Non-pigmented ciliary epithelial cell (primary cell): ENCODE results near the gene F3.

Experiments used
- DNase-seq: peaks from one replicate; pipeline ENCODE4 v3.0.0-alpha.2; 2010; ENCODE audit warnings: low read depth

The F3 gene

DNA sequence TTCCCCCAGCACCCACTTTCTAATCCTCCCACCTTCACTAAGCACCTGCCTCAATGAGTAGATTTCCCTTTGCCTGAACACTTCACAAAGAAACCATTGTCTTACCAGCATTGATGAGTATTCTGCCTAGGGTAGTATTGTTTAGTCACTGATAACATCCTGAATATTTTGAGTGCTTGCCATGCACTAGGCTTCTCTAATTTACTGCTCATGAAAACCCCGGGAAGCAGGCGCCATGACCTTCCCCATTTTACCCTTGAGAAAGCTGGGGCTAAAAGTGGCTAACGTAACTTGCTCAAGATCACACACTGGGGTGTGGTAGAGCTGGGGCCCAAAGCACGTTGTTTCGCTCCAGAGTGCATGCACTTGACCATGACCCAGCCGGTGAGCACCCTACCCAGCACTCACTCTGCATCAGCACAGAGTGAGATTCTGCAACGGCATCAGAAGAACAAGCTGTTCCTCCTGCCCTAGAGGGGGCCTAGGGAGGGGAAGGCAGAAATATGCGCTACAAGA lies 10.6 kb upstream of the F3 start:
- DNase-seq, result no peak

DNA sequence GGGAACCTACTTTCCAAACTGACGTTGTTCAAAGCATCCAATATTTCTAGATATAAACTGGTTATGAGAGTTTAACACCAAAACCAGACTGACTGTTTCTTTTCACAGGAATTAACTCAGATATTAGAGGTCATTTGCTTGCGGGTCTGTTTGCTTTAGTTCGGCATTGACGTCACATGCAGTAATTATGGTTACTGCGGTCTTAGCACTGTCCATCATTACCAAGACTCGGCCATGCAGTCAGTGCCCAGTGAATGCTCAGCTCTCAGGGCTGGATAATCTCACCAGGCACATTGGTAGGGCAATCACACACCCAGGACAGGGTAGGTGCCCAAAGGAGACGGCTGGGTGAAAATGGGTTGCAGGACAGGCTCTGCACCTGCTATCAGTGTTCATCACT lies 9.9 kb upstream of the F3 start:
- DNase-seq, result no peak

DNA sequence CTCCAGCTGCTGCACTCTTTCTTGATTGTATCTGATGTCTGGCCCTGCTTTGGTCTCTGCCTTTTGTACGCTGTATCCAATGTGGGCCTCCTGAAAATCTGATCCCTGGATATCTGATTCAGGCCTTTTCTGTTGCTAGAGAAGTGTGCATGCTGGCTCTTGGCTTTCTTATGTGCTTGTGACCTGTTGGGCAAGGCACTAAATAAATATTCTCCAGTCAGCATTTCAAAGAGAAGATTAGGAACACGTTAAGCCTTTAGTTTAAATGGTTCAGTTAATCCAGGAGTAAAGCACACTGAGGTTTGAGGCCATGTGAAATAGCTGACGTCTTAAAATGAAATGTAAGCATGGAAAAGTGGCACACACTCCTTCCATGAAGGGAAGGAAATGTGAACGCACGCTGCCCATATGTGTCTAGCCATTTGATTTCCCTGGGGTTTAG lies 9.3 kb upstream of the F3 start:
- no peak for DNase-seq

DNA sequence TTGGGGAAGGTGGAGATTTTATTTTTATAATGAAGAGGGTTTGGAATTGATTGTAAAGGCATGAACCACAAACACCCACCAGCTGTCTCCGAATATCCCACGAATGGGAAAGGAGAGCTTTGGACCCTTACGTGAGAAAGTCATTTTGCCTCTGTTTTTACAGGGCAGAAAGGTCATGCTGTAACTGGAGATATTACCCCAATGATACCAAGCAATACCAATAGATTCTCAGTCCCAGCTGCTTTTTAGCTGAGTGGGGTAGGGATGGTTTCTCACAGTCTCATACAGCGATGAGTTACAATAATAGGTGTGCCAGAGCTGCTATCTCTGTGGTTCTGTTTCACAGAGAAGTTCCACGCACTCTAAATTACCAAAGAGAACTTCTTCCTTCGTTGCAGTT lies 8.8 kb upstream of the F3 start:
- DNase-seq, result no peak

DNA sequence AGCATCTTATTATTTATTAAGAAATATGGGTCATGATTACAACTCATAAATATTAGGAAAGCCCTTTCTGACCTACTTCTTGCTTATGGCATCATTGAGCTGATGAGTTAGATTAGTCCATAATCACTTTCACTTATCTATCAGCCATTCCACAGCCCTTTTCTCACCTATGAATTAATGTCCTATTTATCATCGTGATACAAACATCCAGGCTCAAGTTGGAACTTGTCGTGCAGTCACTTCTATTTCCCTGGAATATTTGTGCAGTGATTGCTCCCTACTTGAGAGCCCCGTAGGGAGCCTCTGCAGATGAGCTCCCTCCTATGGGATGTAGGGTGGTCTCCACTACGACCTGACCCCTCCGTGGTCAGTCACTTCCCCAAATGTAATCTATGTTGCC lies 8.1 kb upstream of the F3 start:
- no peak for DNase-seq

DNA sequence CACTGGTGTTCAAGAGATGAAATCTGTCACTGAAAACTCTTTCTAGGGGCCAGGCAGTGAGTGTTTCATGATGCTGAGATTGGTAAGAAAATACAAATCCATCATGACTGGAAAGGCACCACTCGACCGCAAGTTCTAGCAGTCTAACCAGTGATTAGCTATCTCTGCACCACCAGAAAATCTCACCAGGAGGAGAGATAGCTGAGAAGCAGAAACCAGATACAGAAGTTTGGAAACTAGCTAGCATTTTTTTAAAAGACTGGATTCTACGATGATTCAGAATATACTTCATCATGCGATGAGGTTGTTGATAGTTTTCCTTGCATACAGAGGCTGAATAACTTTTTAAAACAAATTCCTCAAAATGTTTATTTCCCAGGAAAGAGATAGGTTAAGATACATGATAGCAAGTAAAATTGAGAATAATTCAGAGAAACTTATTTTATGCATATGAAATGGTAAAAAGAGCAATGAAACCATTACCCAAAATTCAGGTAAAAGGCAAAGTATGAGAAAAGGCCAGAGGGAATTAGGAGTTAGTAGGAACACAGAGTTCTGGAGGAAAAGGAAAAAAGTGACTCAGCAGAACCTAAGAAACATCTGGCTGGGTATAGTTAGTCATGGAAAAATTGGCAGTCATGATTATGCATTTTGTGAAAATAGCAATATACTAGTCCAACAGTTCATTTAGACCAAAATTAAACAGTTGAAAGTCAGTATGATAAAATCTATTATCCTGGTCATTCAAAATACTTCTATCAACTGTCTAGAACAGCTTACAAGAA lies 3.3 kb upstream of the F3 start:
- no peak for DNase-seq

DNA sequence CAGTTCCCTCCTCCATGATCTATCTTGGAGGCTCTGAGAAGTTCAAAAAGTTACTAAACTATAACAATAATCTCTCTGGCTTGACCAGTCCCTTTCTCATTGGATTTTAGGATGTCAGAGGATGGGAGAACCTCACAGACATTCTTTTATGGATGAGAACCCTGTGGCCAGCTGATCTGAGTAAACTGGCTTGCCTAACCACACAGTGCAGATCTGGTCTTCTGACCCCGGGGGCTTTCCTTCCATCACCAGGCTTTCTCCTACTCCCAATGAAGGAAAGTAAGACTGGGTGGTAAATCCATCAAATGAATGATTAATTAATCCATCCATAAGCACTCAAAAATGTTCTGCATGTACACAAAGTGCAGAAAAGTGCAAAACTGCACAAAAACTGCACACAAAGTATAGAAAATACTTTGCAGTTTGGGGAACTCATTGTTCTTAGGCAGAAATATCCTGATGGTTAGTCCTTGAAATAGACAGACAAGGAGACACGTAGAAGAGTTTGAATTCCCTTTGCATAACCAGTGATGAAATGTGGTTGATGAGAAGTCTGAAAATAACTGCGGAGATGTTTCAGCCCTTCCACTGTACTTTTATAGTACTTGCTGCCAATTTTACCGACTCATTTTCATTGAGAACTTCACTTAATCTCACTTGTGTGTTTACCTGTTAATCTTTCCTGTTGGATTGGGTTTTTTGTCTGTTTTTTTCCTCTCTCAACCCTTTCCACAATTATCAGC lies 2.5 kb upstream of the F3 start:
- no peak for DNase-seq

DNA sequence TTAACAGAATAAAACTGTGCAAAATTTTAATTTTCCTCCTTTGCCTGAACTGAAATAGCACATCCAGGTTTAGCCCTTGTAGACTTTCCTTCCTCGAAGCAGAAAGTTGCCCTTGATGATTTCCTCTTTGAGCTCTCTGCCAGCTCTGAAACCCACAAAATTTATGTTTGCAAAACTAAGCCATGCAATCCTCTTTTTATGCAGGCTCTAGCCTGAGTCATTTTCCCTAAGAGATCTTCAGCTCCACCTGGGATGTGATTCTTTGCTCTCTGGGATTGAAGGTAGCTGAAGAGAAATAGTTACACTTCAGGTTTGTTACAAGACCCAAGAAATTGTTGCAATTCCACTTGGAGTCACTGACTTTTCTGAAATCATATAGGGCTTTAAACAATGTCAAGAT lies 1.4 kb upstream of the F3 start:
- no peak for DNase-seq

DNA sequence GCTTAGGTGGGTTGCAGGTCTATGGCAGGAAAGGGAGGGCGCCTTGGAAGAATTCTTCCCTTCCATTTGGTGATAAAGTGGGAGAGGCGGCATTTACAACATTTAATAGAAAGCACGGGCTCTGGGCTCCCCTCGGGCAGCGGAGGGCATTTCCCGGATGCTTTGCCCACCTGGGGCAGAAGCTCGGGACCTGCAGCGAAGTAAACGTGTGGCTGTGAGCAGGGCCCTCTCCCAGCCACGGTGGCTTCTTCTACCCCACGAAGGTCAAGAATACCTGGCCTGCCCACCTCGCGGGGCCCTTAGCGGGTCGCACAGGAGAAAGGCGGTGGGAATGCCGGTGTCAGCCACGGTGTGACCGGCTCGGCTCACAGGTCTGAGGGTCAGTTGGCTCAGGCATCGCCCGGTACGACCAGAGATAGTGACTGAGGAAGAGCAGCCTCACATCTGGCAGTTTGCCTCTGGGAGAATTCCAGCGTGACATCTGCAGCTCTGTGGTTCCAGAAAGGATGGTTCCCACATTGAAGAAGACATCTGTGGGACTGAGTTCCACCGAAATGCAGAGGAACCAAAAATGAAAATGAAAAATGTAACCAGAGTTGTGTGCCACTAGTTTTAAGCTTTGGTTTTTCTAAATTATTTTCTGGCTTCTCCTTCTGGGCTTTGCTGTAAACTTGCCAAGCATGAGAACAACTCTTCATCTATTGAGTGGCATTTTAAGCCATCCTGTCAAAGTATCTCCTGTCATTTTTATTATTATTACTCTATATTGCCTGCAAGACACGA lies 720 bp upstream of the F3 start:
- no peak for DNase-seq

DNA sequence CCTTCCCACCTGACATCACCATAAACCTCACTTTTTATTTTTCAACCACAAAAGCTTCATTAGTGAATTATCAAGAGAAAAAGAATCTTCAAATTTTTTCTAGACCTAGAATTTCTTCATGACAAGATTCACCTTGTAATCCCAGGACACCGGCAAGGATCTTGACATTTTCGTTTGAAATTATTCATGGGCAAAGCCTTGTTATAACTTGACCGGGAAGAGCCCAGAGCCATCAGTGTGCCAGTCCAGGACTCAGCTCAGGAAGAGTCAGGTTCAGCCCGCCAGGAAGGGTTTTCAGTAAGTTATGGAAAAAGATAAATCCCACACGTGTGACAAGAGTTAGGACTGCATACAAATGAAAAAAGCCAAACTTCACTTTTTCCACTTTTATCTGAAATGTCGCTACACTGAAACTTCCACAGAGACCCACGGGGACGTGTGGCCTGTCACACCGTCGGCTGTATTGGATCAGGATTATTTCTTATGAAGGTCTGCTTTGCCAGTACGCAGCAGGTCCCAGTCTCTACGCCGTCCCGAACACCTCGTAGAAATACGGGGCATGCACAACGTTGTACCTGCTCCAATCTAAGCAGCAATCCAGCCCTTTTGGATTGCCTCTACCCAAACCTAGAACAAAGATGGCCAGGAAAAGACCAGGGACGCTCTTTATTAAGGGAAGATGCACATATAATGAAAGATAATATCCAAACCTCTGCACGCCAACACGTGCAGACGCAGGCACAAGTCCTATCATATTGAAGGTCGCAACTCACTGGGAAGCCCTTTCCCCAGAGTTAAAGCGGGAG lies 916 bp downstream of the F3 start:
- DNase-seq, result no peak

DNA sequence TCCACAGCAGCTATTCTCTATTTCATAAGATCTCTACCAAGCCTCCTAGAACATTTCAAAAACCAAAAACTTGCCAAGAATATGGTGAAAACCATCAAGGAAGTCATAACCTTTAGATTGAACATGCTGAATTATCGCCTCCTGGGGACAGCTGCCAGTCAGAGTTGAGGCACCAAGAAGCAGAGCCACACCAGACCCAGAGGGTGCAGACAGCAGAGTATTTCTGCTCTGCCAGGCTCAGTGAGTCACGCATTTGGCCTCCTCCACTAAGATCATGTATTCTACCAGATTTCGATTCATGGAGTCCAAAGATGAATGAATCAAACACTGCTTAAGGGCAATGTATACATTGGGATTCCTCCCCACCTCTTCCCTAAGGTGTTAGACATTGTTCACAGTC lies 2.1 kb downstream of the F3 start:
- no peak for DNase-seq

DNA sequence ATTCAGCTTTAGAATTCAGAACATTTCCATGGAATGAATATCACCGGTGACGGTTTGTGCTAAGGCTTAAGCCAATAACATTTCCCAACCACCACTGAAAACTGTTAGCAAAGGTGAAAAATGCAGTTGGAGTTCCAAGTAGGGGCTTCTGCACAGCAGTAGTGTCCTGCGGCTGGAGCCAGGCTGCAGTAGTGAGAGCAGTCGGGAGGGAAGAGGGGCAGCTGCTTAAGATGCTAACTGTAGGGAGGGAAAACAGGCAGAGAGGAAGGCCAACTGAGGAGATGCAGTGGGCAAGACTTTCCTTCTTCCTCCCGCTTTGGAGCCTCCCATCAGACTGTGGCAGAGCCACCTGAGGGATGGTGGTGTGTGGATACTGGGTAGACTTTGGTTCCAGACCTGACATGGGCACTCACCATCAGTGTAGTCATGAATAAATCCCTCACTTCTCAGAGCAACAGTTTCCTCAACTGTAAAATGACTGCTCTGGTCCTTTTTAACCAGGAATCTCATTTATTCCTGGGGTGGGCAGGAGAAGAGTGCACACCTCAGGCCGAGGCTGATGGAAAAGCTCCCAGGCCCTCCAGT lies 3.2 kb downstream of the F3 start:
- DNase-seq, result no peak

DNA sequence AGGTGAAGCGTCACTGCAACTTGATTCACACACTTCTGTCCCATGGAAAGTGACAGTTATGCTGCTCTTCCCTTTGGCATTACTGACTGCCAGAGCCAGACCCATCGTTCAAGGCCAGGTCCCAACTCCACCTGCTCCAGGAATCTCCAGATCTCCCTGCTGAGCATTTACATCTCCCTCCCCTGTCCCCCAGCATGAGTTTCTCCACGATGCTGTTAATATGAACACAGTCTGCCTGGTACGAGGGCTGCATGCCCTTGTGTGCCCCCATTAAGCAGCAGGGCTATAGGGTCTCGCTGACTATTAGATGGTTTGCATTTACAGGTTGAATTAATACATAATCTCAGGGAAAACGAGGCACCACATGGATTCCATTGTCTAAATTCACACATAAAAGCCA lies 4.3 kb downstream of the F3 start:
- no peak for DNase-seq

DNA sequence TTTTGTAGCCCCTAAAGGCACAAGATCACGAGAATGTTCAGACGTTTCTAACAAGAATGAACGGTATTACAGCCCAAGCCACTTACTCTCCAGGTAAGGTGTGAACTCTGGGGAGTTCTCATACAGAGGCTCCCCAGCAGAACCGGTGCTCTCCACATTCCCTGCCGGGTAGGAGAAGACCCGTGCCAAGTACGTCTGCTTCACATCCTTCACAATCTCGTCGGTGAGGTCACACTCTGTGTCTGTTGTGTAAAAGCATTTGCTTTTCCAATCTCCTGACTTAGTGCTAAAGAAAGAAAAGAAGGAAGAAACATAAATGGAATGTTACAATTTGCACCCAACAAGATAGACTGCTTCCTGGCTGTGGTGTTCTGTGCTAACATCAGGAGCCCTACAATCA lies 5.7 kb downstream of the F3 start:
- DNase-seq, result no peak

DNA sequence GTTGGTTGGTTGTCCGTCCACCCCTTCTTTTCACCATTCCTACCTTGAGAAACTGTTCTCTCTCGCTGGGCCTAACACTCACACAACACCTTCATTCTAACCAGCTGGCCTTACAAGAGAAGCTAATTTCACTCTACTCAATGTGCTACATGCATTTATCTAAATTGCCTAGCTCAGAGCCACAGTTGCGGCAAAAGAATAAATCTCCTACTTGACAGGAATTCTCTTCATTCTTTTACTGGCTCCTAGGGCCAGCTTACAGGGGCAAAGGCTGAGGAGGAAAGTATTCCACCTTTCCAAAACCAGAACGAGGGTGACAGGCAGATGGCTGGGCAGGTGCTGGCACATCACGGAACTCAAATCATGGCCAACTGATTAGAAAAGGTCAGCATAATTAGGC lies 6.5 kb downstream of the F3 start:
- DNase-seq, result no peak

DNA sequence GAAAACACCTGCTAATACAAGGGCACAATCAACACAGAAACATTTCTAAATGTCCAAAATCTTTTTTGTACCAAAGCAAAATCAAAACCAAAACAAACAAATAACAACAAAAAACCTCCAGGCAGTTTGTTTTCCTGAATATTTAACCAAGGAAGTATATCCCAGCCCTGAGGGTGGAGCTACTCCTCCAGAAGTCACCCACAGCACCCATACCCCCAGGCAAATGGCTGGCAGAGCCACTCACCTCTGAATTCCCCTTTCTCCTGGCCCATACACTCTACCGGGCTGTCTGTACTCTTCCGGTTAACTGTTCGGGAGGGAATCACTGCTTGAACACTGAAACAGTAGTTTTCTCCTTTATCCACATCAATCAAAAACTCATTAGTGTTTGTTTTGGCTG lies 9.5 kb downstream of the F3 start:
- DNase-seq, result no peak

DNA sequence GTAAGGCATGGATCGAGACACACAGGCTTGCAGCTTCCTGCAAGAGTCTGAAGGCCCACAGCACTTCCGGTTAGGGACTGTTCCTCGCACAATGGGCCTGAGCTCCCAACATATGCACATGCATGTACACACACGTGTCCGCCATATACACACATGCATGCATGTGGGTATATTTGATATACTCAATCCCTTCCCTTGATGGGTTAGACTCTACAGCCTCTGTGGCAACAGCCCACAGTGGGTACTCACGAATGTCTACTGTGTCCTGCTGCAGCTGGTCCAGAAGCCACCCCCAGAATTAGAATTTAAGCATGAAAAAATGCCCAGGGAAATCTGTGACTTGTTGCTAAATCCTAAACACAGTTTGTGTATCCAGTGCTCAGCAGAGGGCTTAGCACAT lies 9.9 kb downstream of the F3 start:
- DNase-seq, result no peak

DNA sequence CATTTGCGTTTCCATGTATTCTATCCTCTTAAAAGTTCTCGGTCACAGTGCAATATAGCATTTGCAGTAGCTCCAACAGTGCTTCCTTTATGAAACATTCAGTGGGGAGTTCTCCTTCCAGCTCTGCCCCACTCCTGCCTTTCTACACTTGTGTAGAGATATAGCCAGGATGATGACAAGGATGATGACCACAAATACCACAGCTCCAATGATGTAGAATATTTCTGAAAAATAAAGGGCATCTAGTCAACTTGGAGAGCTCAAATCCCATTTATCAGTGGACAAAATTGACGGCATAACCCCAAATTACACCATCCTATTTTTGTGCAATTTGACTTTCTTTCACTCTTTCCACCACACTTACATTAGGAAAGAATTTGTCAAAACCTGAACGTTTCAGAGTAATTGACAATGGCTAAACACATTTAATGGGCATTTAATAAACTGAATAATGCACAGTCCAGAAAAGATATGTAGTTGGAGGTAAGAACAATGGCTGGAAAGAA lies 11.1 kb downstream of the F3 start:
- no peak for DNase-seq

DNA sequence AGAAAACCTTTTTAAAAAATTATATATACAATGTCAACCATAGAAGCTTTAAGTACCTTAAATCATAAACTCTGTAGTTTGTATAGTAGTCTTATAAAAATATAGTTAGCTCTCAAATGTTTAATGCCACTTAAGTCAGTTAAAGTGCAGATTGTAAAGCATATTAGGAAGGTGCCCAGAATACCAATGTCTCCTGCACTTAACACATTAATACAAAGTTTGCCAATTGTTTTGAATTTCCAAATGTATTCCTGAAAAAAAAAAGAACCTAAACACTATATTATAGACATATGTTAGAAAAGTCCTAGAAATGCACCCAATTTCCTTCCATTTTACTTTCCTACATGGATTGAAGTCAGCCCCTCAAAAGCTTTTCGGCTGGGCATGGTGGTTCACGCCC lies 12.1 kb downstream of the F3 start:
- no peak for DNase-seq

DNA sequence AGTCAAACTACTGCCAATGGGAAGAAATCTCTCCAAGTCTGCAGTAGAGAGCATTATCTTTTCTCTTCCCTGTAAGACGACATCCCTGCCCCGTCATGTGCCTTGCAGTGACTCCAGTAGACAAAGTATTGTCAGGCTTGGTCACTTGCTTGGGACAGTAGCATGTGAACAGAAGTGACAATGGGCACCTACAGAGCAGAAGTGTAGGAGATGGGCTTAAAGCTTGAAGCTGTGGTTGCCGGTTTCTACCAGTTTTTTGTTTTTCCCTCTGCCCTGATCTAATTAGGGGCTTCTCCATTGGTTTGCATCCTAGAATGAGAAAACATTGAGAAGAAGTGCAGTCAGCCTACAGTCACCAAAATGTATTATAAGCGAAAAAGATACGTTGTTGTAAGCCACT lies 12.7 kb downstream of the F3 start:
- no peak for DNase-seq

DNA sequence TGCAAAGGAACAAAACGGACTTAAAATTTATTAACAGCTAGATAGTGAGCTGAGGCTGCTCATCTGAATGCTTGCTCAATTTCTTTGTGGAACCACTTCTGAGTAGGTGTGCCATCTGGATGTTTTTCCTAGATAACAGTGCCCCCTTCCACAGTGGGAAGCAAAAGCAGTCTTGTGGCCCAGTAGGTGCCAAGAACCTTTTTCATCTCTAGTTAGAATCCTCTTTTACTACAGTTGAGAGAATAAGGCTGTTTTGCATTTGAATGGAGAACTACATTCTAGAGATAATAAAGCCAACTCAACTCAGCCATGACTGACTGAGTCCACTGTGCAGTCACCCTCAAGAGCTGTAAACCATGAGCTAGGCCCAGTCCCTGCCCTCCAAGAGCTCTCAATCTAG lies 13.3 kb downstream of the F3 start:
- DNase-seq, result no peak
